DND-41 (cell line): Measurements from ENCODE around the gene CDH23.
A peak's percentile ranks its signal among the peaks of the same experiment; 100 is the strongest.

Source experiments
- ATAC-seq: fragments of 200-7000 bp; cut with Tn5 transposase; 3 replicates; pipeline ENCODE4 v1.9.1; 2021; ENCODE audit warnings: low read depth; ENCODE audit not compliant: insufficient read depth
- DNase-seq: peaks from one replicate; pipeline ENCODE4 v3.0.0-alpha.2; 2020
- H2AFZ ChIP-seq: 2 replicates; pipeline ENCODE4 v1.6.0; 2012; ENCODE audit warnings: low read depth, low read length
- H3K27ac ChIP-seq: 2 replicates; pipeline ENCODE4 v1.5.1; 2012; ENCODE audit warnings: low read length, inconsistent platforms
- H3K27me3 ChIP-seq: fragments of 200-600 bp; sonication (generic); 2 replicates; pipeline ENCODE4 v1.6.0; 2012; ENCODE audit warnings: low read length, mild to moderate bottlenecking, inconsistent platforms; ENCODE audit not compliant: insufficient read depth, poor library complexity
- H3K36me3 ChIP-seq: 2 replicates; pipeline ENCODE4 v1.5.1; 2012; ENCODE audit warnings: low read length, inconsistent platforms; ENCODE audit not compliant: insufficient read depth
- H3K4me1 ChIP-seq: 2 replicates; pipeline ENCODE4 v1.5.1; 2012; ENCODE audit warnings: mild to moderate bottlenecking, low read length; ENCODE audit not compliant: insufficient read depth
- H3K4me2 ChIP-seq: 2 replicates; pipeline ENCODE4 v1.6.0; 2012; ENCODE audit warnings: mild to moderate bottlenecking, moderate library complexity, low read length, inconsistent platforms; ENCODE audit not compliant: insufficient read depth
- H3K4me3 ChIP-seq, 2 experiments: fragments of 200-600 bp in 1 of 2; shearing (Covaris generic) in 1 of 2; 2 replicates each; pipeline ENCODE4 v1.5.1; 2012 to 2016; ENCODE audit warnings: inconsistent platforms in 2 of 2, low read length in 2 of 2, mild to moderate bottlenecking in 2 of 2, low read depth in 1 of 2, moderate library complexity in 1 of 2
- H3K79me2 ChIP-seq: 2 replicates; pipeline ENCODE4 v1.6.0; 2012; ENCODE audit warnings: low read length, inconsistent platforms; ENCODE audit not compliant: insufficient read depth
- H3K9ac ChIP-seq: 2 replicates; pipeline ENCODE4 v1.6.0; 2012; ENCODE audit warnings: low read depth, mild to moderate bottlenecking, inconsistent platforms, low read length, moderate library complexity
- H3K9me3 ChIP-seq: 2 replicates; pipeline ENCODE4 v1.5.1; 2012; ENCODE audit warnings: low read length, moderate library complexity, mild to moderate bottlenecking, inconsistent platforms; ENCODE audit not compliant: insufficient read depth, severe bottlenecking
- H4K20me1 ChIP-seq: 2 replicates; pipeline ENCODE4 v1.6.0; 2012; ENCODE audit warnings: low read length; ENCODE audit not compliant: insufficient read depth
- EZH2 ChIP-seq: IDR thresholded peaks from 3 replicates; pipeline ENCODE4 v1.6.1; 2012; ENCODE audit warnings: borderline replicate concordance, low read depth, mild to moderate bottlenecking, moderate library complexity, low read length, inconsistent platforms; ENCODE audit not compliant: severe bottlenecking
- TF ChIP-seq, protein P1 (sequence below): IDR thresholded peaks from 2 replicates; pipeline ENCODE4 v1.5.1; 2012; ENCODE audit warnings: borderline replicate concordance, low read length, moderate library complexity, mild to moderate bottlenecking; ENCODE audit not compliant: poor library complexity, severe bottlenecking; ENCODE audit errors: extremely low read depth

The CDH23 gene

DNA sequence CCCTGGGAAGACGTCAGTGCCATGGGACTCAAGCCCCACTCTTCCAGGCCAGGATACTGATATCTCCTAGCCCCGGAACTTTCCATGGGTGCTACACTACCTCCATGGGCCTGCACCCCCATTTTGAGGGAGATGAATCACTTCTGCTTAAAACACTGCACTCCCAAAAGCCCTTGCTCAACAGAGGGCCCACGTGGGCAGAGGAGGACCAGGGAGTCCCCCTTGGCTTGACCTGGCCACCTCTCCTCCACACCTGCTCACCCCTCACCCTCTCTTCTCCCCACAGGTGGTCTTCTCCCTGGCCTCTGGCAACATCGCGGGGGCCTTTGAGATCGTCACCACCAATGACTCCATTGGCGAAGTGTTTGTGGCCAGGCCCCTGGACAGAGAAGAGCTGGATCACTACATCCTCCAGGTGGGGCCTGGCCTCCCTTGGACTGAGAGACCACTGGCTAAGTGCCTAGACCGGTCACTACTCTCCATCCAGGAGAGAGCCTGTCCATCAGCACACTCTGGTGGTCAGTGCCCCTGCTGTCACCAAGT is 342.7 kb downstream of the CDH23 start:
- TF ChIP-seq, protein P1, sequence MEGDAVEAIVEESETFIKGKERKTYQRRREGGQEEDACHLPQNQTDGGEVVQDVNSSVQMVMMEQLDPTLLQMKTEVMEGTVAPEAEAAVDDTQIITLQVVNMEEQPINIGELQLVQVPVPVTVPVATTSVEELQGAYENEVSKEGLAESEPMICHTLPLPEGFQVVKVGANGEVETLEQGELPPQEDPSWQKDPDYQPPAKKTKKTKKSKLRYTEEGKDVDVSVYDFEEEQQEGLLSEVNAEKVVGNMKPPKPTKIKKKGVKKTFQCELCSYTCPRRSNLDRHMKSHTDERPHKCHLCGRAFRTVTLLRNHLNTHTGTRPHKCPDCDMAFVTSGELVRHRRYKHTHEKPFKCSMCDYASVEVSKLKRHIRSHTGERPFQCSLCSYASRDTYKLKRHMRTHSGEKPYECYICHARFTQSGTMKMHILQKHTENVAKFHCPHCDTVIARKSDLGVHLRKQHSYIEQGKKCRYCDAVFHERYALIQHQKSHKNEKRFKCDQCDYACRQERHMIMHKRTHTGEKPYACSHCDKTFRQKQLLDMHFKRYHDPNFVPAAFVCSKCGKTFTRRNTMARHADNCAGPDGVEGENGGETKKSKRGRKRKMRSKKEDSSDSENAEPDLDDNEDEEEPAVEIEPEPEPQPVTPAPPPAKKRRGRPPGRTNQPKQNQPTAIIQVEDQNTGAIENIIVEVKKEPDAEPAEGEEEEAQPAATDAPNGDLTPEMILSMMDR: no peak
- no peak for TF ChIP-seq EZH2
- DNase-seq: no peak
- H3K79me2 ChIP-seq: no peaks in the 10 kb centered on the region
- no peak overlapping the region for H3K9ac ChIP-seq
- no peak overlapping the region for H2AFZ ChIP-seq
- H3K4me1 ChIP-seq: peaks cover 39% of the 10 kb centered on the region
- H4K20me1 ChIP-seq: no peaks in the 10 kb centered on the region
- H3K4me3 ChIP-seq: no peak overlapping the region
- H3K36me3 ChIP-seq: no peaks in the 10 kb centered on the region
- no peak for ATAC-seq
- no peak overlapping the region for H3K4me2 ChIP-seq
- no peaks in the 10 kb centered on the region for H3K9me3 ChIP-seq
- H3K27ac ChIP-seq: 0 out of 2 replicates have a peak overlapping the region, but pooled peaks have one; percentile 21
- no peaks in the 10 kb centered on the region for H3K27me3 ChIP-seq

DNA sequence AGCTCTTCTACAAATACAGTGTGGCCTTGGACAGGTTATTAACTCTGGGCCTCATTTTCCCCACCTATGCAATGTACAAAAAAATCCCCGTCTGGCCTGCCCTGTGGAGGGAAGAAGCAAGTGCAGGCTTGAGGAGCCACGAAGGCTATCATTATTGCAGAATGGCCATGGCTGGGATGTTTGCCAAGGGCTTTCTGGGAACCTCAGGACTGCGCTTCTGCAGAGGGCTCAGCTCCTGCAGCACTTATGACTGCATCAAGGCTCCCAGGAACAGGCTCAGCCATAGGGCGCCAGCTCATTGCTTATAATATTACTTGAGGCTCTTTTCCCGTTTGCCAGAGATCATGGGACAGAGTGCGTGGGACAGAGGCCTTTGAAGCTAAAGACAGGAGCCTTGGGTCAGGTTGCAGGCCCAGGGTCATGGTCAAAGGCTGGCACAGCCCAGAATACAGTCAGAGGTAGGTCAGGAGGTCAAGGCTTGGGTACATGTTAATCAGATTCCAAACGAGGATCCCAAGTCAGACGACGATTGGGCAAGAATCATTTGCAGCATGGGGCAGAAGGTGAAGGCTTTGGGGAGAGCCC is 343.4 kb downstream of the CDH23 start:
- DNase-seq: no peak
- H3K4me2 ChIP-seq: no peak overlapping the region

DNA sequence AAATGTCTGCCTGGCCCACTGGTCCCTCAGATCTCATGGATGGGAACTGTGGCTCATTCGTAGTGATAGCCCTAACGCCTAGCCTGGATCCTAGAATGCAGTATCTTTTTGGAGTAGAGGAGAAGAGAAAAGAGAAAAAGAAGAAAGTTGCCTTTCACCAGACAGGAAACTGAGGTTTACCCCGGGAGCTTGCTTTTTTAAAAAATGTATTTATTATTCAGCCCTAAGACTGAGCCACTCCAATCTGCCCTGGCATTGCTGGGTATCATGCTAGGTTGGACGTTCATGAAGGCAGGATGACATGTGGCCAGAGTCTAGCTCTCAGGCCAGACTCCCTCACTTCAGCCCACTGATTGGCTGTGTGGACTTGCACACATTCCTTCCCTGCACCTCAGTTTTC is 344.3 kb downstream of the CDH23 start:
- no peaks in the 10 kb centered on the region for H3K9me3 ChIP-seq
- peaks cover 42% of the 10 kb centered on the region for H3K4me1 ChIP-seq
- H3K27me3 ChIP-seq: no peaks in the 10 kb centered on the region
- peak overlapping the region; percentile 35 for H3K4me2 ChIP-seq
- H3K79me2 ChIP-seq: no peaks in the 10 kb centered on the region
- DNase-seq (peak; percentile 33), ATAC-seq (peak; percentile 70)
- H3K27ac ChIP-seq: peak overlapping the region; percentile 73
- 0 out of 2 replicates have a peak overlapping the region, but pooled peaks have one; percentile 34 for H2AFZ ChIP-seq
- TF ChIP-seq, protein P1: no peak
- no peak for TF ChIP-seq EZH2
- H4K20me1 ChIP-seq: no peaks in the 10 kb centered on the region
- no peak overlapping the region for H3K4me3 ChIP-seq
- H3K36me3 ChIP-seq: no peaks in the 10 kb centered on the region
- peak overlapping the region; percentile 9 for H3K9ac ChIP-seq

More for the DNA sequence above, 343.4 kb downstream of the CDH23 start:
- Histone ChIP-seq H3K27ac (peak overlapping the region; percentile 73), H3K4me1 (peaks cover 39% of the 10 kb centered on the region), H3K4me3 (no peak overlapping the region), H3K9me3 (no peaks in the 10 kb centered on the region), H3K79me2 (no peaks in the 10 kb centered on the region), H3K9ac (no peak overlapping the region), H3K27me3 (no peaks in the 10 kb centered on the region), H3K36me3 (no peaks in the 10 kb centered on the region), H2AFZ (no peak overlapping the region), H4K20me1 (no peaks in the 10 kb centered on the region)
- no peak for TF ChIP-seq EZH2
- TF ChIP-seq, protein P1: no peak
- no peak for ATAC-seq
